IMR-90 (cell line): ENCODE measurements around the gene DCLK1. TPM values are rescaled to one million over a fixed set of nuclear protein-coding genes. Genes with fewer than 3 reads are reported as not detected.

Experiments
- ATAC-seq: fragments of 200-7000 bp; cut with Tn5 transposase; 2 replicates; pipeline ENCODE4 v1.9.1; 2020; ENCODE audit warnings: low read depth, mild to moderate bottlenecking, moderate library complexity
- BruUV-seq: library from RNA; stranded (reverse); fragments of 400-500 nt; replicated peaks from 2 replicates; lab custom pipeline; 2021; lab: Mats Ljungman, UMichigan
- CTCF ChIA-PET: fragments of 300-600 bp; formaldehyde crosslinking; extraction: SDS; loops from one replicate; lab custom pipeline; 2021; ENCODE audit warnings: antibody characterized with exemption; lab: Yijun Ruan, JAX
- POLR2A ChIA-PET: fragments of 300-600 bp; sonication (Branson Sonifier 250); formaldehyde crosslinking; loops from one replicate; lab custom pipeline; 2022; ENCODE audit warnings: antibody characterized with exemption; ENCODE audit not compliant: unreplicated experiment; lab: Charles Lee
- DNase-seq: peaks from one replicate; pipeline ENCODE4 v3.0.0; 2013
- H2AFZ ChIP-seq: replicated peaks from 2 replicates; pipeline ENCODE3; 2013; ENCODE audit warnings: low read length, mild to moderate bottlenecking; ENCODE audit not compliant: poor library complexity
- H2AK5ac ChIP-seq: 2 replicates; pipeline ENCODE4 v1.6.1; 2013; ENCODE audit warnings: low read depth, low read length, inconsistent platforms
- H2AK9ac ChIP-seq: replicated peaks from 2 replicates; pipeline ENCODE3; 2013; ENCODE audit warnings: mild to moderate bottlenecking, low read depth, low read length, moderate library complexity; ENCODE audit not compliant: poor library complexity
- H2BK120ac ChIP-seq: 2 replicates; pipeline ENCODE4 v1.6.1; 2013; ENCODE audit warnings: low read depth, low read length, inconsistent platforms
- H2BK15ac ChIP-seq: 3 replicates; pipeline ENCODE4 v1.6.1; 2013; ENCODE audit warnings: low read depth, low read length, inconsistent platforms
- H2BK20ac ChIP-seq: 2 replicates; pipeline ENCODE4 v1.6.1; 2013; ENCODE audit warnings: low read depth, mild to moderate bottlenecking, inconsistent platforms, low read length, moderate library complexity
- H2BK5ac ChIP-seq: 2 replicates; pipeline ENCODE4 v1.6.1; 2013; ENCODE audit warnings: mild to moderate bottlenecking, low read depth, low read length, inconsistent platforms; ENCODE audit not compliant: poor library complexity, severe bottlenecking
- H3K14ac ChIP-seq: replicated peaks from 2 replicates; pipeline ENCODE4 v1.6.1; 2013; ENCODE audit warnings: low read depth, low read length, inconsistent platforms
- H3K18ac ChIP-seq: 2 replicates; pipeline ENCODE4 v1.6.1; 2013; ENCODE audit warnings: low read depth, low read length, control low read depth
- H3K23ac ChIP-seq: 2 replicates; pipeline ENCODE4 v1.6.1; 2013; ENCODE audit warnings: low read depth, low read length, inconsistent platforms
- H3K27ac ChIP-seq: 2 replicates; pipeline ENCODE4 v1.5.1; 2013; ENCODE audit warnings: mild to moderate bottlenecking, control low read depth, low read length; ENCODE audit not compliant: insufficient read depth
- H3K27me3 ChIP-seq: 2 replicates; pipeline ENCODE4 v1.6.1; 2013; ENCODE audit warnings: low read length; ENCODE audit not compliant: control insufficient read depth, insufficient read depth
- H3K36me3 ChIP-seq: 2 replicates; pipeline ENCODE4 v1.6.1; 2013; ENCODE audit warnings: low read length, mixed read lengths; ENCODE audit not compliant: control insufficient read depth, insufficient read depth
- H3K4ac ChIP-seq: 2 replicates; pipeline ENCODE4 v1.6.1; 2013; ENCODE audit warnings: low read depth, low read length, inconsistent platforms
- H3K4me1 ChIP-seq: 2 replicates; pipeline ENCODE4 v1.6.1; 2013; ENCODE audit warnings: low read length, mixed read lengths; ENCODE audit not compliant: control insufficient read depth, insufficient read depth
- H3K4me2 ChIP-seq: 2 replicates; pipeline ENCODE4 v1.6.1; 2013; ENCODE audit warnings: low read depth, mild to moderate bottlenecking, control low read depth, low read length, moderate library complexity
- H3K4me3 ChIP-seq: 2 replicates; pipeline ENCODE4 v1.5.1; 2013; ENCODE audit warnings: low read depth, mild to moderate bottlenecking, control low read depth, low read length, moderate library complexity; ENCODE audit not compliant: insufficient read depth
- H3K56ac ChIP-seq: 2 replicates; pipeline ENCODE4 v1.6.1; 2013; ENCODE audit warnings: low read length, inconsistent platforms; ENCODE audit not compliant: insufficient read depth; ENCODE audit errors: extremely low read depth
- H3K79me1 ChIP-seq, 2 experiments: 2 replicates each; pipeline ENCODE4 v1.6.1; 2013; ENCODE audit warnings: low read length in 2 of 2, inconsistent platforms in 1 of 2, low read depth in 1 of 2
- H3K9ac ChIP-seq: 2 replicates; pipeline ENCODE4 v1.6.1; 2013; ENCODE audit warnings: low read depth, low read length, control low read depth
- H3K9me1 ChIP-seq: 2 replicates; pipeline ENCODE4 v1.6.1; 2013; ENCODE audit warnings: low read length, inconsistent platforms; ENCODE audit not compliant: insufficient read depth
- H3K9me3 ChIP-seq: 2 replicates; pipeline ENCODE4 v1.6.1; 2013; ENCODE audit warnings: low read length; ENCODE audit not compliant: control insufficient read depth, insufficient read depth
- H4K20me1 ChIP-seq: 2 replicates; pipeline ENCODE4 v1.6.1; 2013; ENCODE audit warnings: low read length, inconsistent platforms; ENCODE audit not compliant: insufficient read depth
- H4K5ac ChIP-seq: 2 replicates; pipeline ENCODE4 v1.6.1; 2013; ENCODE audit warnings: mild to moderate bottlenecking, low read depth, low read length, control low read depth
- H4K8ac ChIP-seq, 2 experiments: 2 replicates each; pipeline ENCODE4 v1.6.1; 2013; ENCODE audit warnings: low read depth in 2 of 2, low read length in 2 of 2, control low read depth in 1 of 2, inconsistent platforms in 1 of 2
- H4K91ac ChIP-seq: 2 replicates; pipeline ENCODE4 v1.6.1; 2013; ENCODE audit warnings: low read depth, low read length, inconsistent platforms; ENCODE audit not compliant: insufficient read depth
- CEBPB ChIP-seq: IDR thresholded peaks from 2 replicates; pipeline ENCODE4 v1.6.1; 2012; ENCODE audit warnings: low read depth, low read length, improper control_type of control experiment
- NFE2L2 ChIP-seq: fragments of 150-350 bp; IDR thresholded peaks from 2 replicates; pipeline ENCODE4 v1.6.1; 2016; ENCODE audit warnings: low read depth, mild to moderate bottlenecking, low read length
- RAD21 ChIP-seq: IDR thresholded peaks from 2 replicates; pipeline ENCODE4 v1.6.1; 2012; ENCODE audit warnings: low read length, improper control_type of control experiment
- RFX5 ChIP-seq: IDR thresholded peaks from 2 replicates; pipeline ENCODE4 v1.8.0; 2012; ENCODE audit warnings: low read depth, mild to moderate bottlenecking, low read length, moderate library complexity
- WGBS, 2 experiments: methylation state at CpG; one replicate each; pipeline versions ENCODE4 v1.1.5 to v1.1.7; 2013; ENCODE audit warnings: missing lambda C conversion rate in 2 of 2; ENCODE audit not compliant: insufficient read length in 1 of 2; ENCODE audit errors: extremely low coverage in 2 of 2; 5-methylcytosine and 5-hydroxymethylcytosine counted together
- dilution Hi-C: fragments of 300-500 bp; cut with HindIII; formaldehyde crosslinking; loops from one replicate; pipeline ENCODE4 v1.14.3; 2018; ENCODE audit warnings: low sequenced_read_pairs; ENCODE audit not compliant: unreplicated experiment
- in situ Hi-C: fragments of 300-500 bp; cut with MboI; formaldehyde crosslinking; loops from 3 replicates; pipeline ENCODE4 v1.14.3; 2019; ENCODE audit warnings: low sequenced_read_pairs, inconsistent platforms, mixed read lengths
- intact Hi-C: fragments of 100-400 bp; cut with micrococcal nuclease; formaldehyde crosslinking; loops from 2 replicates; pipeline ENCODE4 v1.10.0; 2022
- polyA plus RNA-seq, 3 experiments: library from polyadenylated mRNA; depleted of rRNA; stranded (reverse); fragments of >200 nt; gene quantifications; 2 replicates each; pipeline ENCODE4 v1.2.3, GENCODE V29; 2012; ENCODE audit warnings: low replicate concordance in 1 of 3
- total RNA-seq: library from RNA; depleted of rRNA; stranded (reverse); fragments of >200 nt; gene quantifications from 2 replicates; pipeline ENCODE4 v1.2.3, GENCODE V29; 2012
- TF ChIP-seq, protein P1 (sequence below): conservative IDR thresholded peaks from 2 replicates; pipeline ENCODE4 v1.5.1; 2012; ENCODE audit warnings: mild to moderate bottlenecking, low read depth, low read length, improper control_type of control experiment
- TF ChIP-seq, protein P2 (sequence below): fragments of 150-350 bp; IDR thresholded peaks from 2 replicates; pipeline ENCODE4 v1.6.1; 2017; ENCODE audit warnings: mild to moderate bottlenecking, antibody characterized with exemption, low read length, low read depth

Gene DCLK1
- total and polyA plus RNA-seq, 2 of the 4 experiments (the other 2 are of a cell fraction) = under 0.01 to 0.02 TPM

DNA sequence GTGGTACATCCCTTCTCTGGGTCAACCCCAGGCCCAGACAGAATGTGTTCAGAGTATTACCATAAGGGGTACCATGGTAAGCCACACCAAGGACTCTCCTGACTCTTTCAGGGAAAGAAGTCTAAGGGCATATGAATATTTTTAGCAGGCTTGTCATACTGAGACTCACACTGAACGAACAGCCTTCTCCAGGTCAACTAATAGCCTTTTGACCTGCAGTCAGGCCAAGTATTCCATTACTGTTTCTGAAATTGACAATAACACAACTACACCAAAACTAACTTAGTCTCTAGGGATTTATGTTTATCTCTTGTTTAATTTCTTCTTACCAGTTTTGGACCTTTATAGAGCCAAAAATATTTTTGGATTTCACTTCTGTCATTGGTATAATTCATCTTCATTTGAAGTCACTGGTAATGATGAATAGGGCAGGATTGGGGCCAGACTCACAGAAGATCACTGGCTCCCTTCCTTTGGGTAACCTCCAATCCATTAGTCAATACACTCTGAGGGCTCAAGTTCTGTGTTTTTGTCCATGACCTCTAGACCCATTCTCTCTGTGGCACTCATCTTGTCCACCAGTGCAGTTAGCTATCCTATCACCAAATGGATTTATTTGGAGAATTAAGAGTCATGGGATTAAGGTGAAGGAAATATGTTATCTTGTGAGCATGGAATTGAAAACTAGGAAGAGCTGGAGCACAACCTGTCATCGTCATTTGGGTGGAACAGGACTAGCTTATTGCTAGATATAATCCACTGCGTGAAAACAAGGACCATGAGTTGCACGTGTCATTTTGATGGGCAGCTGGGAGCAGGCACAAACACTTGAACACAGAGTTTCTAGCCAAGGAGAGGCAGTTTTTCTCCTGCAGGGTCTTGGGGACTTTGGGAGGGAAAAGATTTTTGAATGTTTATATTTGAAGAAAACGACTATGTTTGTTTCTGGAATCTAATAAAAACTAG is 313.3 kb downstream of the DCLK1 start:
- in situ Hi-C loops (no loop called here), intact Hi-C loops (loop anchor here (1.0 to 10.0 kb wide), 4 partner anchors 97 to 603 kb away; no protein-coding TSS in a partner anchor), dilution Hi-C loops (no loop called here)
- Histone ChIP-seq H3K36me3 (no peaks in the 10 kb centered on the region), H3K56ac (no peak overlapping the region), H2BK20ac (no peak overlapping the region), H3K9me1 (no peaks in the 10 kb centered on the region), H3K4me3 (no peak overlapping the region), H3K18ac (no peak overlapping the region), H4K8ac (no peak overlapping the region), H3K14ac (no peak overlapping the region), H2BK5ac (no peak overlapping the region), H2AK5ac (no peak overlapping the region), H3K4me2 (no peak overlapping the region), H3K27ac (no peak overlapping the region), H4K91ac (no peak overlapping the region), H3K27me3 (no peaks in the 10 kb centered on the region; the same call in 1 of the 2 replicates), H2AK9ac (no peak overlapping the region), H4K5ac (no peak overlapping the region), H3K4ac (no peak overlapping the region), H3K79me1 (no peaks in the 10 kb centered on the region), H3K23ac (no peak overlapping the region), H2BK120ac (no peak overlapping the region), H3K9ac (no peak overlapping the region), H3K9me3 (no peaks in the 10 kb centered on the region), H3K4me1 (no peaks in the 10 kb centered on the region), H4K20me1 (no peaks in the 10 kb centered on the region), H2BK15ac (no peak overlapping the region), H2AFZ (no peak overlapping the region)
- ChIA-PET POLR2A (interaction anchor here (0.5 kb wide), 1 partner anchor 119 kb away, joined by 11 read pairs; no protein-coding TSS in a partner anchor), CTCF (interaction anchor here (0.6 to 1.4 kb wide), 16 partner anchors 9 to 1963 kb away, joined by 3 to 8 read pairs (median 4); no protein-coding TSS in a partner anchor)
- TF ChIP-seq RFX5 (no peak), RAD21 (no peak), CEBPB (no peak), NFE2L2 (no peak)
- TF ChIP-seq, protein P1, sequence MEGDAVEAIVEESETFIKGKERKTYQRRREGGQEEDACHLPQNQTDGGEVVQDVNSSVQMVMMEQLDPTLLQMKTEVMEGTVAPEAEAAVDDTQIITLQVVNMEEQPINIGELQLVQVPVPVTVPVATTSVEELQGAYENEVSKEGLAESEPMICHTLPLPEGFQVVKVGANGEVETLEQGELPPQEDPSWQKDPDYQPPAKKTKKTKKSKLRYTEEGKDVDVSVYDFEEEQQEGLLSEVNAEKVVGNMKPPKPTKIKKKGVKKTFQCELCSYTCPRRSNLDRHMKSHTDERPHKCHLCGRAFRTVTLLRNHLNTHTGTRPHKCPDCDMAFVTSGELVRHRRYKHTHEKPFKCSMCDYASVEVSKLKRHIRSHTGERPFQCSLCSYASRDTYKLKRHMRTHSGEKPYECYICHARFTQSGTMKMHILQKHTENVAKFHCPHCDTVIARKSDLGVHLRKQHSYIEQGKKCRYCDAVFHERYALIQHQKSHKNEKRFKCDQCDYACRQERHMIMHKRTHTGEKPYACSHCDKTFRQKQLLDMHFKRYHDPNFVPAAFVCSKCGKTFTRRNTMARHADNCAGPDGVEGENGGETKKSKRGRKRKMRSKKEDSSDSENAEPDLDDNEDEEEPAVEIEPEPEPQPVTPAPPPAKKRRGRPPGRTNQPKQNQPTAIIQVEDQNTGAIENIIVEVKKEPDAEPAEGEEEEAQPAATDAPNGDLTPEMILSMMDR = no peak
- TF ChIP-seq, protein P2, sequence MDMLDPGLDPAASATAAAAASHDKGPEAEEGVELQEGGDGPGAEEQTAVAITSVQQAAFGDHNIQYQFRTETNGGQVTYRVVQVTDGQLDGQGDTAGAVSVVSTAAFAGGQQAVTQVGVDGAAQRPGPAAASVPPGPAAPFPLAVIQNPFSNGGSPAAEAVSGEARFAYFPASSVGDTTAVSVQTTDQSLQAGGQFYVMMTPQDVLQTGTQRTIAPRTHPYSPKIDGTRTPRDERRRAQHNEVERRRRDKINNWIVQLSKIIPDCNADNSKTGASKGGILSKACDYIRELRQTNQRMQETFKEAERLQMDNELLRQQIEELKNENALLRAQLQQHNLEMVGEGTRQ = no peak
- no TSS peak for BruUV-seq
- DNase-seq (no peak), ATAC-seq (no peak)
- 56% methylated on average over 2 of the region's 5 CpGs; no CpG with 5 or more reads in 1 of the 2 experiments for WGBS, 2 experiments
